Measurements from ENCODE around the gene MAPK1.
"Not testable (repeated sequence)": the region's sequence is repeated elsewhere in the genome, so short reads cannot be mapped to it uniquely, and the experiment has no call there.

Gene MAPK1

DNA sequence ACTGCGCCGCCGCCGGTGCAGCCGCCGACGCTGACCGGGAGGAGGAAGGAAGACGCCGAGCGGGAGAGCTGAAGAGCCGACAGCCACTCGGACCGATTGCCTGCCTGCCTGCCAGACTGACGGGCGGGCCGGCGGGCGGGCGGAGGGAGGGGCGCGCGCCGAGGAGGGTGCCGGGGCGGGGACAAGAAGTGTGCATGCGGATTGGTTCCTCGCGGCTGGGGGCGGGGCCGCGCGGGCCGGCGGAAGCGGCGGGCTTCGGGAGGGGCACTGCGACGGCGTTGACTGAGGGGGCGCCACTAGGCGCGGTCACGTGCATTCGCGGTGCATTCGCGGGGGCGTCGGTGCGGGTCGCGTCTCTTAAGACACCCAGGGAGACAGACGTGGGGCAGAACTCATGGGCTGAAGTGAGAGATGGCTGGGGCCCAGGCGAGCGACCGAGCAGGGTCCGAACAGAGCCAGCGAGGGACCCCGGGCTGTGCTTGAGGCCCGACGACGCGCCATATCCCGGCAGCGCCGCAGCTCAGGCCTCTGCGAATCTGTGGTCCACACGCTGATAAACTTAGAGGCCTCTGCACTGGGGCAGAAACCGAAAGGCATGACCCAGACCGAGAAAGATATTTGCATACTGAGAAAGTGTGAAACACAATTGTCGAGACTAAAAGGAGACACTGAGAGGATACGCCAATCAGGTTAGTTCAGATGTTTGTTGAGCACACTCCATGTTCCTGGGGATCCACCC, at the start of gene MAPK1:
Gene MAPK1 (minus strand): TSS at position 118 of the 739 bp plus-strand sequence. CDS start 205 bp downstream, outside the sequence.
- Histone ChIP-seq H3K36me3 (ENCODE audit: control insufficient read depth, insufficient read depth, low read length) (no peaks in the 10 kb centered on the region), H3K4me1 (ENCODE audit: control insufficient read depth, insufficient read depth, low read length) (no peaks in the 10 kb centered on the region), H3K4me3 (ENCODE audit: low read length) (peak within 1 kb of the TSS; percentile 83), H3K9me3 (ENCODE audit: control insufficient read depth, insufficient read depth, low read length) (no peaks in the 10 kb centered on the region), H3K27me3 (ENCODE audit: control insufficient read depth, insufficient read depth, low read length) (no peaks in the 10 kb centered on the region), H3K27ac (ENCODE audit: low read length) (no peak within 1 kb of the TSS)
- DNase-seq (ENCODE audit: low read depth, low spot score), result peak; percentile 66
- WGBS (ENCODE audit: insufficient coverage, insufficient read length), result no CpG with 5 or more reads among the region's 74 CpGs

DNA sequence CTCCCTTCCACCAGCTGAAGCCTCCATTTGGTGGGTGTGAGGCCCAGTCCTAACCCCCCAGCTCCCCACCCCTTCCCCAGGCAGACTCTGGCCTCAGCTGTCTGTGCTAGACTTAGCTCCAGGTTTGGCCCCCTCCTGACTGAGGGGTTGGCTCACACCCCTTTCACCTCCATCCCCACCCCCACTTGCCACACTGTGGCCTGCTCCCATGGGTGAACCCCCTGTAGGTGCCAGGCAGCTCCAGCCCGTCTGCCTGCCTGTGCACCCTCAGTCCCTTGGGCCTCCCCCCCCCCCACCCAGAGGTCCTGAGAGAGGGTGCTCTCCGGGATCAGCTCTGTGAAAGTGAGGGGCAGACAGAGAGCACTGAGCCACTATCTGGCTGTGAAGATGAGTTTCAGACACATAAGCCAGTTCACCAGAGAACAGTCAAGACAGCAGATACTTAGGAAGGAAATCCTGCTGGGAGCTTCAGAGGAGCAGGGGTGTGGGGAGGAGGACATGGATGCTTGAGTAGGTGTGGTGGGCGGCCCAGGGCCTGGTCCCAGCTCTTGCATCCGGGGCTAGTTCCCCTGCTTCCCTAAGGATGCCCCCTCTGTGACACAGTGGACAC, 49.0 kb upstream of the MAPK1 start:
- no peaks in the 10 kb centered on the region for H3K27me3 ChIP-seq (ENCODE audit: control insufficient read depth, insufficient read depth, low read length)
- H3K27ac ChIP-seq (ENCODE audit: low read length), result no peak overlapping the region
- no peak overlapping the region for H3K4me3 ChIP-seq (ENCODE audit: low read length)
- DNase-seq (ENCODE audit: low read depth, low spot score), result no peak
- H3K36me3 ChIP-seq (ENCODE audit: control insufficient read depth, insufficient read depth, low read length), result no peaks in the 10 kb centered on the region
- H3K9me3 ChIP-seq (ENCODE audit: control insufficient read depth, insufficient read depth, low read length), result no peaks in the 10 kb centered on the region
- no CpG with 5 or more reads among the region's 4 CpGs for WGBS (ENCODE audit: insufficient coverage, insufficient read length)
- peaks cover 17% of the 10 kb centered on the region for H3K4me1 ChIP-seq (ENCODE audit: control insufficient read depth, insufficient read depth, low read length)

DNA sequence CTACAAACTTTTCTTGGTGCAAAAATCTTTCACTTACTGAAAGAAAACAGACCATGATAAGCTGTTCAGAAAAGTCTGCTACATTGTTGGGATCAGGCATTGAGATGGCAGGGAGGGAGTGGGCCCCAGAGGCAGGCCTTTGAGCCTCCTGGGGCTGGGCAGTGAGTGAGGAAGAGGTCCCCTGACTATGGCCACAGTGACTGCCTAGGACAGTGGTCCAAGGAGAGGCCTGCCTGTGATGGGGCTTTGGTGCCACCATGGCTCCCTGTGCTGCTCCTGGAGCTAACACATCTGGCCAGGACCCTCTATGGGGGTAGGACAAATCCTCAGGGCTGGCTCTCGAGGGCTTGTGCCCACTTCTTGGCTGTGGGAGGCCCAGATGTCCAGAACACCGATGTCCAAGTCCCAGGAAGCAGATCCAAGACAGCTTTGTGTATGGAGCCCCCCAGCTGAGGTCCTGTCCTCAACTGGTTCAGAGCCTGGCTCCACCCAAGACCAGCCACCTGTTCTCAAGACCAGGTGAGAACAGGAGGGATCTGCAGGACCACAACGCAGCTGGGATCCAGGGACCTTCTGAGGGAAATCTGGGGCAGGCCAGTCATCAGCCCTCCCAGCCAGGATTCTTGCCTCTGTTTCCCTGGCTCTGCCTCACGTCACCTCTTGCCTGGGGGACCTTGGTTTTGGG, 48.3 kb upstream of the MAPK1 start:
- no CpG with 5 or more reads among the region's 4 CpGs for WGBS (ENCODE audit: insufficient coverage, insufficient read length)
- no peak overlapping the region for H3K27ac ChIP-seq (ENCODE audit: low read length)
- no peak overlapping the region for H3K4me3 ChIP-seq (ENCODE audit: low read length)
- no peaks in the 10 kb centered on the region for H3K27me3 ChIP-seq (ENCODE audit: control insufficient read depth, insufficient read depth, low read length)
- no peaks in the 10 kb centered on the region for H3K36me3 ChIP-seq (ENCODE audit: control insufficient read depth, insufficient read depth, low read length)
- peaks cover 12% of the 10 kb centered on the region for H3K4me1 ChIP-seq (ENCODE audit: control insufficient read depth, insufficient read depth, low read length)
- DNase-seq (ENCODE audit: low read depth, low spot score), result no peak
- H3K9me3 ChIP-seq (ENCODE audit: control insufficient read depth, insufficient read depth, low read length), result no peaks in the 10 kb centered on the region

DNA sequence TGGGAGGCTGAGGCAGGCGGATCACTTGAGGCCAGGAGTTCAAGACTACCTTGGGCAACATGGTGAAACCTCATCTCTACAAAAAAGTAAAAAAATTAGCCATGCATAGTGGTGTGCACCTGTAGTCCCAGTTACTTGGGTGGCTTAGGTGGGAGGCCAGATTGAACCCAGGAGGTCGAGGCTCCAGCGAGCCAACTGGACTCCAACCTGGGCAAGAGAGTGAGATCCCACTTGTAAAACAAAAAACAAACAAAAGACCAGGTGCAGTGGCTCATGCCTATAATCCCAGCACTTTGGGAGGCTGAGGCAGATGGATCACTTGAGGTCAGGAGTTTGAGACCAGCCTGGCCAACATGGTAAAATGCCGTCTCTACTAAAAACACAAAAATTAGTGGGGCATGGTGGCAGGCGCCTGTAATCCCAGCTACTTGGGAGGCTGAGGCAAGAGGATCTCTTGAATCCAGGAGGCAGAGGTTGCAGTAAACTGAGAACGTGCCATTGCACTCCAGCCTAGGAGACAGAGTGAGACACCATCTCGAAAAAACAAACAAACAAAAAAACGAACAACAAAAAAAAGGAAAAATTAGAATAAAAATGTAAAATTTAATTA, 46.7 kb upstream of the MAPK1 start:
- not testable (repeated sequence) for H3K27ac ChIP-seq (ENCODE audit: low read length); H3K9me3 ChIP-seq (ENCODE audit: control insufficient read depth, insufficient read depth, low read length); H3K36me3 ChIP-seq (ENCODE audit: control insufficient read depth, insufficient read depth, low read length); H3K4me1 ChIP-seq (ENCODE audit: control insufficient read depth, insufficient read depth, low read length); DNase-seq (ENCODE audit: low read depth, low spot score); H3K4me3 ChIP-seq (ENCODE audit: low read length); H3K27me3 ChIP-seq (ENCODE audit: control insufficient read depth, insufficient read depth, low read length)
- no CpG with 5 or more reads among the region's 8 CpGs for WGBS (ENCODE audit: insufficient coverage, insufficient read length)

DNA sequence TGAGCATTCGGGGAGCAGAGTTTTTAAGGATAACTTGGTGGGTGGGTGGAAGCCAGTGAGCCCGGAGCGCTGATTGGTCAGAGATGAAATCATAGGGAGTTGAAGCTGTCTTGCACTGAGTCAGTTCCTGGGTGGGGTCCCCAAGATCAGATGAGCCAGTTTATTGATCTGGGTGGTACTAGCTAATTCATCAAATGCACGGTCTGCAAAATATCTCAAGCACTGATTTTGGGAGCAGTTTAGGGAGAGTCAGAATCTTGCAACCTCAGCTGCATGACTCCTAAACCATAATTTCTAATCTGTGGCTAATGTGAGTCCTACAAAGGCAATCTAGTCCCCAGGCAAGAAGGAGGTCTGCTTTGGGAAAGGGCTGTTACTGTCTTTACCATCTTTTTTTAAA, 42.9 kb upstream of the MAPK1 start:
- H3K9me3 ChIP-seq (ENCODE audit: control insufficient read depth, insufficient read depth, low read length); H3K27me3 ChIP-seq (ENCODE audit: control insufficient read depth, insufficient read depth, low read length); H3K27ac ChIP-seq (ENCODE audit: low read length); H3K36me3 ChIP-seq (ENCODE audit: control insufficient read depth, insufficient read depth, low read length); H3K4me1 ChIP-seq (ENCODE audit: control insufficient read depth, insufficient read depth, low read length); H3K4me3 ChIP-seq (ENCODE audit: low read length); DNase-seq (ENCODE audit: low read depth, low spot score): not testable (repeated sequence)
- no CpG with 5 or more reads among the region's 4 CpGs for WGBS (ENCODE audit: insufficient coverage, insufficient read length)

DNA sequence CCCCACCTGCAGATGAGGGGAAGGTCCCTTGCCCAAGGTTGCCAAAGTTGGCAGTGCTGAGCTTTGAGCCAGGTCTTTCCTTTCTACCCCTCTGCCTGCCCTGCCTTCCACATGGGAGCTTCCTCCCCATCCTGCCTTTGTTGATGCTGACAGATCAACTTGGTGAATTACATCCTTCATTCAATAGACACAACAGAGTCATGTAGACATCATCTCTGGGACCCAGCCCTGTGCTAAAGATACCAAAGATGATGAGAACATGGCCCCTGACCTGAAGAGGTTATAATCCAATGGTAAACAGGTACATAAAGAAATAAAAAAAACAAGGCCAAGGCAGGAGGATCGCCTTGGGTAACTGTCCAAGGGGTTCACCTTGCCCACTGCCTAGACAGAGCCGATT, 42.4 kb upstream of the MAPK1 start:
- DNase-seq (ENCODE audit: low read depth, low spot score), result no peak
- no peak overlapping the region for H3K27ac ChIP-seq (ENCODE audit: low read length)
- H3K27me3 ChIP-seq (ENCODE audit: control insufficient read depth, insufficient read depth, low read length), result no peaks in the 10 kb centered on the region
- H3K9me3 ChIP-seq (ENCODE audit: control insufficient read depth, insufficient read depth, low read length), result no peaks in the 10 kb centered on the region
- no peaks in the 10 kb centered on the region for H3K36me3 ChIP-seq (ENCODE audit: control insufficient read depth, insufficient read depth, low read length)
- WGBS (ENCODE audit: insufficient coverage, insufficient read length), result no CpG with 5 or more reads among the region's 2 CpGs
- H3K4me1 ChIP-seq (ENCODE audit: control insufficient read depth, insufficient read depth, low read length), result no peaks in the 10 kb centered on the region
- H3K4me3 ChIP-seq (ENCODE audit: low read length), result no peak overlapping the region

DNA sequence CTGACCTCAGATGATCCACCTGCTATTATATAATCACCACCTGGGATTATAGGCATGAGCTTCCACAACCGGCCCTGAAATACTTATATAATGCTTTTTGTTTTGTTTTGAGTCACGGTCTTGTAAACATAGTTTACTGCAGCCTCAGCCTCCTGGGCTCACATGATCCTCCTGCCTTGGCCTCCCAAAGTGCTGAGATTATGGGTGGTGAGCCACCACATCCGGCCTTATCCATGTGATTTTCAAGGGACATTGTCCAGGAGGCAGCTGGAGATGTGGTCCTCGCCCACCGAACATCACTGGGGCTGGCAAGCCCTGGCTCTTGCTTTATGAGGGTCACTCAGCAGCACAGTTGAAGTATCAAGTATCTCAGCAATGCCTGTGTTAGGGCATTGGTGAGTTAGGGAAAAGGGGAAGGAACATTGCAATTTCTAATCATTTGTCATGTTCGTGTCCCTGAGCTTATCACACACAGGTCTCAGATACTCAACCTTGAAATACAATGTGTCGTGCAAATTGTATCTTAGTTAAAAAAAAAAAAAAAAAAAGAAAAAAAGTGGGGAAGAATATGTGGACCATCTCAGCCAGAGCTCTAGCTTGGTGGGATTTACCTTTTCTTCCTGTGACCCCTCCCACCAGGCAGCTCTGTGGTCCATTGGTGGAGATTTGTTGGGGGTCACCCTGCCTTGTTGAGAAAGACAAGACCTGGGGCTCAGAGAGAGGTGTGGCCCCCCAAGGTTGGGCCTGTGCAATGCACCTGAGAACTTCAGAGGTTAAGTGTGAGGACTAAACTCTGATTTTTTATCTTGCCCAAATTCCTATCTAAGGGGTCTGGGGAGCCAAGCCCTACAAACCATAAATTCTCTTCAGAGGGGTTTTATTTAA, 40.4 kb upstream of the MAPK1 start:
- H3K36me3 ChIP-seq (ENCODE audit: control insufficient read depth, insufficient read depth, low read length), result no peaks in the 10 kb centered on the region
- no peaks in the 10 kb centered on the region for H3K4me1 ChIP-seq (ENCODE audit: control insufficient read depth, insufficient read depth, low read length)
- DNase-seq (ENCODE audit: low read depth, low spot score), result no peak
- H3K27ac ChIP-seq (ENCODE audit: low read length), result no peak overlapping the region
- no peaks in the 10 kb centered on the region for H3K27me3 ChIP-seq (ENCODE audit: control insufficient read depth, insufficient read depth, low read length)
- H3K4me3 ChIP-seq (ENCODE audit: low read length), result no peak overlapping the region
- no CpG with 5 or more reads among the region's 7 CpGs for WGBS (ENCODE audit: insufficient coverage, insufficient read length)
- no peaks in the 10 kb centered on the region for H3K9me3 ChIP-seq (ENCODE audit: control insufficient read depth, insufficient read depth, low read length)

DNA sequence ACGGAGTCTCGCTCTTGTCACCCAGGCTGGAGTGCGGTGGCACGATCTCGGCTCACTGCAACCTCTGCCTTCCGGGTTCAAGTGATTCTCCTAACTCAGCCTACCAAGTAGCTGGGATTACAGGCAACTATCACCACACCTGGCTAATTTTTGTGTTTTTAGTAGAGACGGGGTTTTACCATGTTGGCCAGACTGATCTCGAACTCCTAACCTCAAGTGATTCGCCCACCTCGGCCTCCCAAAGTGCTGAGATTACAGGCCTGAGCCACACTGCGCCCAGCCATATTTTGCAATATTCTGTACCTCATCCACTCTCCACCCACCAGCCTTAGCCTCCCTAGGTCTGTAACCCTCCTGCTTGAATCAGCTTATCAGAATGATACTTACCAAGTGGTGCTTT, 37.8 kb upstream of the MAPK1 start:
- H3K27ac ChIP-seq (ENCODE audit: low read length); H3K36me3 ChIP-seq (ENCODE audit: control insufficient read depth, insufficient read depth, low read length); H3K27me3 ChIP-seq (ENCODE audit: control insufficient read depth, insufficient read depth, low read length); H3K4me3 ChIP-seq (ENCODE audit: low read length); H3K9me3 ChIP-seq (ENCODE audit: control insufficient read depth, insufficient read depth, low read length); DNase-seq (ENCODE audit: low read depth, low spot score); H3K4me1 ChIP-seq (ENCODE audit: control insufficient read depth, insufficient read depth, low read length): not testable (repeated sequence)
- WGBS (ENCODE audit: insufficient coverage, insufficient read length), result no CpG with 5 or more reads among the region's 11 CpGs

DNA sequence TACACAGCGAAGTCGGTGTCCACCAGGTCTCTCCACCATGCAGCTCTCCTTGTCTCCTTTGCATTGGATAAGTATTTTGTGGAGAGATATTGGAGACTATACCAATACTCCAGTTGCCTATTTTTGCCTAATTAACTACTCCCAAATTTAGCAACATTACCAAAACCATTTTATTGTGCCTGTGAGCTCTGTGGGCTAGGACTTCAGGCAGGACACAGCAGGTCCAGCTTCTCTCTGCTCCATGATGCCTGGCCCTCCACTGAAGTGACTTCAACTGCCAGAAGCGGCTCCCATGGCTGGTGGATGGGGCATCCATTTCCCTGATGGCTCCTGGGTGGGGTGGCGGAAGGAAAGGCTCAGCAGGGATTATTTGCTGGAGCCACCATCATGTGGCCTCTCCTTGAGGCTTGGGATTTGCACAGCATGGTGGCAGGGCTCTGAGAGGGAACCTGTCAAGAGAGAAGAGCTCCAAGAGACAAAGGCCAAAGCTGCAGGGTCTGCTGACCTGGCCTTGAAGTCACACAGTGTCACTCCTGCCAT, 36.9 kb upstream of the MAPK1 start:
- no peak for DNase-seq (ENCODE audit: low read depth, low spot score)
- Histone ChIP-seq H3K36me3 (ENCODE audit: control insufficient read depth, insufficient read depth, low read length) (no peaks in the 10 kb centered on the region), H3K27me3 (ENCODE audit: control insufficient read depth, insufficient read depth, low read length) (no peaks in the 10 kb centered on the region), H3K4me3 (ENCODE audit: low read length) (no peak overlapping the region), H3K9me3 (ENCODE audit: control insufficient read depth, insufficient read depth, low read length) (no peaks in the 10 kb centered on the region), H3K27ac (ENCODE audit: low read length) (no peak overlapping the region), H3K4me1 (ENCODE audit: control insufficient read depth, insufficient read depth, low read length) (no peaks in the 10 kb centered on the region)
- WGBS (ENCODE audit: insufficient coverage, insufficient read length), result no CpG with 5 or more reads among the region's 4 CpGs

DNA sequence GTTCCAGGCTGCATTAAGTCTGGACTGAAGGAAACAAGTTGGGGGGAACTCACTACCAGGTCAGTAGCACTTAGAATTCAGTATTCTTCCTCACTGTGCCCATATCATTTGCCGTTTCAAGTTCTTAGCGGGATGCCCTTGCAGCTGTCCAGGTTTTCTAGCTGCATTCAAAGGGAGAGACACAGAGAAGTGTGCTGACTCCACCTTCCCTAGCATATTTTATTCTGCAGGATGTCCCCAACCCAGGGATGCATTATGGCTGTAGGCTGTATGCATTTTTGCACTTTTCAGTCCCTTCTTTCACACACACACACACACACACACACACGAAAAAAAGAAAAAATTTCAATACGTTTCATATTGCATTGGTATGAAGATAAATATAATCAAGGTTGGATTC, 35.8 kb upstream of the MAPK1 start:
- Histone ChIP-seq H3K9me3 (ENCODE audit: control insufficient read depth, insufficient read depth, low read length) (no peaks in the 10 kb centered on the region), H3K4me3 (ENCODE audit: low read length) (no peak overlapping the region), H3K27ac (ENCODE audit: low read length) (no peak overlapping the region), H3K27me3 (ENCODE audit: control insufficient read depth, insufficient read depth, low read length) (no peaks in the 10 kb centered on the region), H3K36me3 (ENCODE audit: control insufficient read depth, insufficient read depth, low read length) (no peaks in the 10 kb centered on the region), H3K4me1 (ENCODE audit: control insufficient read depth, insufficient read depth, low read length) (no peaks in the 10 kb centered on the region)
- no CpG with 5 or more reads among the region's 4 CpGs for whole genome bisulfite sequencing (ENCODE audit: insufficient coverage, insufficient read length)
- DNase-seq (ENCODE audit: low read depth, low spot score), result no peak
